Panc1 (cell line): Measurements from ENCODE around the gene ALKBH4. TPM values are rescaled to one million over a fixed set of nuclear protein-coding genes. Genes with fewer than 3 reads are reported as not detected.

Experiments used
- ATAC-seq: fragments of 200-7000 bp; cut with Tn5 transposase; 2 replicates; pipeline ENCODE4 v1.9.1; 2020; ENCODE audit warnings: mild to moderate bottlenecking, moderate library complexity
- BruUV-seq: library from RNA; stranded (reverse); fragments of 400-500 nt; replicated peaks from 2 replicates; lab custom pipeline; 2021; lab: Mats Ljungman, UMichigan
- CTCF ChIA-PET: fragments of 300-600 bp; sonication (Branson Sonifier 250); formaldehyde crosslinking; loops from one replicate; lab custom pipeline; 2022; ENCODE audit warnings: antibody characterized with exemption; lab: Charles Lee
- POLR2A ChIA-PET: fragments of 300-600 bp; sonication (Branson Sonifier 250); formaldehyde crosslinking; loops from one replicate; lab custom pipeline; 2022; ENCODE audit warnings: antibody characterized with exemption; lab: Charles Lee
- DNase-seq: peaks from one replicate; pipeline ENCODE4 v3.0.0-alpha.2; 2010; ENCODE audit warnings: low read depth, low spot score
- H3K27ac ChIP-seq: 2 replicates; pipeline ENCODE4 v1.5.1; 2011; ENCODE audit warnings: mild to moderate bottlenecking, low read length, inconsistent platforms
- H3K27me3 ChIP-seq: fragments of 200-500 bp; sonication (Bioruptor generic); 2 replicates; pipeline ENCODE4 v1.6.0; 2014; ENCODE audit warnings: low read length, inconsistent platforms; ENCODE audit not compliant: control insufficient read depth, insufficient read depth
- H3K36me3 ChIP-seq: fragments of 200-500 bp; sonication (Bioruptor generic); 2 replicates; pipeline ENCODE4 v1.5.1; 2014; ENCODE audit warnings: inconsistent platforms, mild to moderate bottlenecking, low read length, moderate library complexity; ENCODE audit not compliant: control insufficient read depth, insufficient read depth
- H3K4me1 ChIP-seq: 2 replicates; pipeline ENCODE4 v1.5.1; 2011; ENCODE audit warnings: inconsistent platforms, mild to moderate bottlenecking, low read length, moderate library complexity; ENCODE audit not compliant: control insufficient read depth, insufficient read depth
- H3K4me3 ChIP-seq, 2 experiments: 2 replicates each; pipeline ENCODE4 v1.5.1; 2011 to 2012; ENCODE audit warnings: low read depth in 2 of 2, low read length in 2 of 2, mild to moderate bottlenecking in 2 of 2, inconsistent platforms in 1 of 2, moderate library complexity in 1 of 2
- H3K9me3 ChIP-seq: fragments of 200-500 bp; sonication (Bioruptor generic); 2 replicates; pipeline ENCODE4 v1.5.1; 2014; ENCODE audit warnings: low read depth, mild to moderate bottlenecking, inconsistent platforms, low read length, moderate library complexity; ENCODE audit not compliant: control insufficient read depth, insufficient read depth
- POLR2AphosphoS5 ChIP-seq: IDR thresholded peaks from 2 replicates; pipeline ENCODE4 v1.6.1; 2012; ENCODE audit warnings: mild to moderate bottlenecking, low read depth, low read length, moderate library complexity
- SIN3A ChIP-seq: IDR thresholded peaks from 2 replicates; pipeline ENCODE4 v1.6.1; 2012; ENCODE audit warnings: low read depth, mild to moderate bottlenecking, low read length, moderate library complexity, borderline replicate concordance; ENCODE audit not compliant: insufficient read depth
- TCF7L2 ChIP-seq: IDR thresholded peaks from 2 replicates; pipeline ENCODE4 v1.6.1; 2011; ENCODE audit warnings: mild to moderate bottlenecking, low read depth, low read length, inconsistent platforms
- in situ Hi-C: cut with HindIII; loops from 2 replicates; pipeline ENCODE4 v1.10.0; 2016; ENCODE audit warnings: low sequenced_read_pairs, low pct_unique_long_range_greater_than_20kb
- intact Hi-C: fragments of 100-400 bp; cut with micrococcal nuclease; formaldehyde crosslinking; loops from one replicate; pipeline ENCODE4 v1.10.0; 2022; ENCODE audit not compliant: unreplicated experiment
- total RNA-seq: library from RNA; stranded (reverse); gene quantifications from one replicate; pipeline ENCODE4 v1.2.1, GENCODE V29; 2021; ENCODE audit not compliant: unreplicated experiment
- TF ChIP-seq, protein P1 (sequence below): fragments of 450-650 bp; IDR thresholded peaks from 2 replicates; pipeline ENCODE4 v1.5.1; 2017; ENCODE audit warnings: mild to moderate bottlenecking
- TF ChIP-seq, protein P2 (sequence below), 2 experiments: IDR thresholded peaks; 2 replicates each; pipeline ENCODE4 v1.6.1; 2011 to 2012; ENCODE audit warnings: low read depth in 2 of 2, control low read depth in 1 of 2, low read length in 1 of 2, mild to moderate bottlenecking in 1 of 2, moderate library complexity in 1 of 2; ENCODE audit not compliant: insufficient read depth in 1 of 2

ALKBH4 gene
- total RNA-seq, 1 experiment from 2014 or later = 19.0 TPM

DNA sequence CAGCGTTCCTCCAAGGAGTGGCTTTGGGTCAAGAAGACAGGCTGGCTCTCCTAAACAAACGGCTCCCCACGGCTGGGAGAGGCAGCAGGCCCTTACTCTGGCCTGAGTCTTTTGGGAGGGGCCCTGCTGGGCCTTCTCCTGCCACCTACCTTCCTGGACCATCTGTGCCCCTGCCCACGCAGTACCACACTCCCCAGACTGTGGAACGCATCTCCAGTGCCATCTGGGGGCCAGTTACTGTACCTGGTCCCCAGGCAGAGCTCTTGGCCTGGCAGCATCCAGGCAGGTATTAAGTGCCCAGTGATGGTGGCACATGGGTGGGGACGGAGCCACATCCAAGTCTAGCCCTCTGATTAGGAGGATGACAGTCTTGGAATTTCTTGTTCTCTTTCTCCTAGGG lies 14.4 kb downstream of the ALKBH4 start:
- TF ChIP-seq, protein P1, sequence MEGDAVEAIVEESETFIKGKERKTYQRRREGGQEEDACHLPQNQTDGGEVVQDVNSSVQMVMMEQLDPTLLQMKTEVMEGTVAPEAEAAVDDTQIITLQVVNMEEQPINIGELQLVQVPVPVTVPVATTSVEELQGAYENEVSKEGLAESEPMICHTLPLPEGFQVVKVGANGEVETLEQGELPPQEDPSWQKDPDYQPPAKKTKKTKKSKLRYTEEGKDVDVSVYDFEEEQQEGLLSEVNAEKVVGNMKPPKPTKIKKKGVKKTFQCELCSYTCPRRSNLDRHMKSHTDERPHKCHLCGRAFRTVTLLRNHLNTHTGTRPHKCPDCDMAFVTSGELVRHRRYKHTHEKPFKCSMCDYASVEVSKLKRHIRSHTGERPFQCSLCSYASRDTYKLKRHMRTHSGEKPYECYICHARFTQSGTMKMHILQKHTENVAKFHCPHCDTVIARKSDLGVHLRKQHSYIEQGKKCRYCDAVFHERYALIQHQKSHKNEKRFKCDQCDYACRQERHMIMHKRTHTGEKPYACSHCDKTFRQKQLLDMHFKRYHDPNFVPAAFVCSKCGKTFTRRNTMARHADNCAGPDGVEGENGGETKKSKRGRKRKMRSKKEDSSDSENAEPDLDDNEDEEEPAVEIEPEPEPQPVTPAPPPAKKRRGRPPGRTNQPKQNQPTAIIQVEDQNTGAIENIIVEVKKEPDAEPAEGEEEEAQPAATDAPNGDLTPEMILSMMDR = no peak
- no peak for TF ChIP-seq TCF7L2
- TF ChIP-seq SIN3A = no peak
- TF ChIP-seq POLR2AphosphoS5 = no peak
- TF ChIP-seq, protein P2, sequence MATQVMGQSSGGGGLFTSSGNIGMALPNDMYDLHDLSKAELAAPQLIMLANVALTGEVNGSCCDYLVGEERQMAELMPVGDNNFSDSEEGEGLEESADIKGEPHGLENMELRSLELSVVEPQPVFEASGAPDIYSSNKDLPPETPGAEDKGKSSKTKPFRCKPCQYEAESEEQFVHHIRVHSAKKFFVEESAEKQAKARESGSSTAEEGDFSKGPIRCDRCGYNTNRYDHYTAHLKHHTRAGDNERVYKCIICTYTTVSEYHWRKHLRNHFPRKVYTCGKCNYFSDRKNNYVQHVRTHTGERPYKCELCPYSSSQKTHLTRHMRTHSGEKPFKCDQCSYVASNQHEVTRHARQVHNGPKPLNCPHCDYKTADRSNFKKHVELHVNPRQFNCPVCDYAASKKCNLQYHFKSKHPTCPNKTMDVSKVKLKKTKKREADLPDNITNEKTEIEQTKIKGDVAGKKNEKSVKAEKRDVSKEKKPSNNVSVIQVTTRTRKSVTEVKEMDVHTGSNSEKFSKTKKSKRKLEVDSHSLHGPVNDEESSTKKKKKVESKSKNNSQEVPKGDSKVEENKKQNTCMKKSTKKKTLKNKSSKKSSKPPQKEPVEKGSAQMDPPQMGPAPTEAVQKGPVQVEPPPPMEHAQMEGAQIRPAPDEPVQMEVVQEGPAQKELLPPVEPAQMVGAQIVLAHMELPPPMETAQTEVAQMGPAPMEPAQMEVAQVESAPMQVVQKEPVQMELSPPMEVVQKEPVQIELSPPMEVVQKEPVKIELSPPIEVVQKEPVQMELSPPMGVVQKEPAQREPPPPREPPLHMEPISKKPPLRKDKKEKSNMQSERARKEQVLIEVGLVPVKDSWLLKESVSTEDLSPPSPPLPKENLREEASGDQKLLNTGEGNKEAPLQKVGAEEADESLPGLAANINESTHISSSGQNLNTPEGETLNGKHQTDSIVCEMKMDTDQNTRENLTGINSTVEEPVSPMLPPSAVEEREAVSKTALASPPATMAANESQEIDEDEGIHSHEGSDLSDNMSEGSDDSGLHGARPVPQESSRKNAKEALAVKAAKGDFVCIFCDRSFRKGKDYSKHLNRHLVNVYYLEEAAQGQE (IDR thresholded peaks at IDR 0.05; ENCODE audit: insufficient read depth in 1 of 2, low read depth in 2 of 2, low read length in 1 of 2) = no peak
- in situ Hi-C loops = no loop called here
- DNase-seq (no peak), ATAC-seq (peak; percentile 76)
- Histone ChIP-seq H3K4me1 (peaks cover 4% of the 10 kb centered on the region), H3K9me3 (no peaks in the 10 kb centered on the region), H3K27ac (no peak overlapping the region), H3K36me3 (no peaks in the 10 kb centered on the region), H3K27me3 (no peaks in the 10 kb centered on the region), H3K4me3 (no peak overlapping the region)
- ChIA-PET POLR2A (no interaction called here), CTCF (interaction anchor here (0.6 to 1.6 kb wide), 4 partner anchors 18 to 46 kb away, joined by 4 to 8 read pairs (median 6); no protein-coding TSS in a partner anchor)
- no TSS peak for BruUV-seq
- intact Hi-C loops = no loop called here

DNA sequence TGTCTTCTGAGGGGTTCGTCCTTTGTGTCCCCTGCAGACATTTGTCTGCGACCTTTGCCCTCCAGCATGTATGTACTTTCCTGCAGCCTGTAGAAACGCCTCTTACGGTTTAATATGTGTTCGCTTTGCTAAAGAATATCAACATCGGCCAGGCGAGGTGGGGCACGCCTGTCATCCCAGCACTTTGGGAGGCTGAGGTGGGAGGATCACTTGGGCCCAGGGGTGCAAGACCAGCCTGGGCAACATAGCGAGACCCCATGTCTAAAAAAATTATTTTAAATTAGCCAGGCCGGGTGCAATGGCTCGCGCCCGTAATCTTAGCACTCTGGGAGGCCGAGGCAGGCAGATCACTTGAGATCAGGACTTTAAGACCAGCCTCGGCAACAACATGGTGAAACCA lies 15.5 kb downstream of the ALKBH4 start:
- POLR2A ChIA-PET = no interaction called here
- no peak overlapping the region for H3K4me3 ChIP-seq
- H3K27ac ChIP-seq = no peak overlapping the region
- CTCF ChIA-PET = interaction anchor here (1.6 kb wide), 1 partner anchor 17 kb away, joined by 7 read pairs; no protein-coding TSS in a partner anchor
- H3K9me3 ChIP-seq = no peaks in the 10 kb centered on the region
- DNase-seq (no peak), ATAC-seq (no peak)
- H3K4me1 ChIP-seq = peaks cover 4% of the 10 kb centered on the region
- no peaks in the 10 kb centered on the region for H3K27me3 ChIP-seq
- H3K36me3 ChIP-seq = no peaks in the 10 kb centered on the region
- TF ChIP-seq POLR2AphosphoS5 (no peak), SIN3A (no peak), TCF7L2 (no peak)
- TF ChIP-seq, protein P1 = no peak
- TF ChIP-seq, protein P2 (IDR thresholded peaks at IDR 0.05; ENCODE audit: insufficient read depth in 1 of 2, low read depth in 2 of 2, low read length in 1 of 2) = no peak
- in situ Hi-C loops (no loop called here), intact Hi-C loops (no loop called here)
- BruUV-seq = no TSS peak
